ENCODE results near the gene GPR85. TPM values are rescaled to one million over a fixed set of nuclear protein-coding genes. Genes with fewer than 3 reads are reported as not detected.

GPR85 gene
- total and polyA plus RNA-seq, 4 donors = 0.13 to 1.7 (median 0.42) TPM

- no peak for DNase-seq (ENCODE audit: low spot score)
- 70% methylated on average over 5 of the region's 5 CpGs for WGBS
Measured at GRCh38 chr7:113100121-113100603, 13.5 kb upstream of the GPR85 start.

More at GRCh38 chr7:113100121-113100603, 13.5 kb upstream of the GPR85 start:
- Histone ChIP-seq H3K9me3 (ENCODE audit: control insufficient read depth in 4 of 4, low read length in 3 of 4) (no peaks in the 10 kb centered on the region), H3K27me3 (ENCODE audit: control insufficient read depth in 4 of 4, insufficient read depth in 4 of 4, low read length in 3 of 4) (no peaks in the 10 kb centered on the region), H3K27ac (ENCODE audit: low read depth in 1 of 2, low read length in 2 of 2) (no peak overlapping the region), H3K9ac (ENCODE audit: low read depth in 1 of 2, low read length in 2 of 2) (no peak overlapping the region), H3K4me1 (ENCODE audit: control insufficient read depth in 4 of 4, insufficient read depth in 4 of 4, low read length in 3 of 4) (peaks cover 0 to 1% (median 0%) of the 10 kb centered on the region in 4 donors), H3K36me3 (ENCODE audit: control insufficient read depth in 4 of 4, insufficient read depth in 3 of 4, low read depth in 1 of 4, low read length in 3 of 4) (no peaks in the 10 kb centered on the region), H3K4me3 (ENCODE audit: low read depth in 1 of 3, low read length in 3 of 3) (no peak overlapping the region)
- TF ChIP-seq FOXA2 (IDR thresholded peaks at IDR 0.05) (no peak), REST (IDR thresholded peaks at IDR 0.05) (no peak), RAD21 (IDR thresholded peaks at IDR 0.05) (no peak), EGR1 (IDR thresholded peaks at IDR 0.05; ENCODE audit: low read depth in 2 of 2) (no peak), ATF3 (IDR thresholded peaks at IDR 0.05) (no peak), JUND (IDR thresholded peaks at IDR 0.05) (no peak), ZBTB33 (IDR thresholded peaks at IDR 0.05) (no peak), HNF4G (IDR thresholded peaks at IDR 0.05) (no peak), NR2F2 (IDR thresholded peaks at IDR 0.05) (no peak), FOXA1 (IDR thresholded peaks at IDR 0.05) (no peak), CTCF (IDR thresholded peaks at IDR 0.05; ENCODE audit: low read depth, low read length, missing input control) (no peak), SP1 (IDR thresholded peaks at IDR 0.05) (no peak), RXRA (IDR thresholded peaks at IDR 0.05) (no peak), GABPA (IDR thresholded peaks at IDR 0.05 in 1 of 2, conservative IDR thresholded peaks at IDR 0.05 in 1 of 2) (no peak), HNF4A (conservative IDR thresholded peaks at IDR 0.05) (no peak)
